B cell (primary cell): Measurements from ENCODE around the gene FHIP1B. TPM values are rescaled to one million over a fixed set of nuclear protein-coding genes. Genes with fewer than 3 reads are reported as not detected.

Source experiments
- ATAC-seq: fragments of 200-7000 bp; cut with Tn5 transposase; one replicate; pipeline ENCODE4 v1.10.0; 2021; ENCODE audit warnings: low read depth, mild to moderate bottlenecking, moderate number of reproducible peaks, moderate library complexity
- CTCF ChIA-PET: fragments of 350-600 bp; sonication (Branson Sonifier 250); formaldehyde crosslinking; loops from one replicate; lab custom pipeline; 2021; ENCODE audit warnings: antibody characterized with exemption, inconsistent platforms; lab: Charles Lee
- POLR2A ChIA-PET: fragments of 350-600 bp; sonication (Branson Sonifier 250); formaldehyde crosslinking; loops from one replicate; lab custom pipeline; 2021; ENCODE audit warnings: antibody characterized with exemption; lab: Charles Lee
- DNase-seq: peaks from one replicate; pipeline ENCODE4 v3.0.0; 2013
- H2AFZ ChIP-seq: 2 replicates; pipeline ENCODE4 v1.6.1; 2012; ENCODE audit warnings: mild to moderate bottlenecking, low read depth, low read length; ENCODE audit not compliant: insufficient read depth, poor library complexity, severe bottlenecking
- H3K27ac ChIP-seq, 2 donors: 1 replicate in 1 of 2; 2 replicates in 1 of 2; pipeline ENCODE4 v1.5.1; 2012 to 2013; ENCODE audit warnings: low read length in 2 of 2, mild to moderate bottlenecking in 2 of 2, moderate library complexity in 1 of 2
- H3K27me3 ChIP-seq, 4 experiments: fragments of 200-600 bp in 1 of 4; sonication (generic) in 1 of 4; replicated peaks in 1 of 4; 1 replicate in 2 of 4; 2 replicates in 2 of 4; pipeline versions ENCODE4 v1.6.1 to v1.7.0; 2013 to 2016; ENCODE audit warnings: low read length in 3 of 4, mild to moderate bottlenecking in 2 of 4, mixed read lengths in 1 of 4, moderate library complexity in 1 of 4; ENCODE audit not compliant: insufficient read depth in 4 of 4, control insufficient read depth in 3 of 4; ENCODE audit errors: control extremely low read depth in 1 of 4
- H3K36me3 ChIP-seq, 2 experiments: replicated peaks in 1 of 2; 1 replicate in 1 of 2; 2 replicates in 1 of 2; pipeline versions ENCODE4 v1.6.1 to v1.7.1; 2013; ENCODE audit warnings: low read length in 1 of 2; ENCODE audit not compliant: insufficient read depth in 2 of 2, control insufficient read depth in 1 of 2; ENCODE audit errors: control extremely low read depth in 1 of 2, extremely low read depth in 1 of 2
- H3K4me1 ChIP-seq, 2 donors: fragments of 200-600 bp in 1 of 2; sonication (generic) in 1 of 2; 1 replicate in 1 of 2; 2 replicates in 1 of 2; pipeline versions ENCODE4 v1.5.1 to v1.6.1; 2013 to 2017; ENCODE audit warnings: low read length in 2 of 2; ENCODE audit not compliant: control insufficient read depth in 2 of 2, insufficient read depth in 2 of 2
- H3K4me2 ChIP-seq: replicated peaks from 2 replicates; pipeline ENCODE3; 2012; ENCODE audit warnings: mild to moderate bottlenecking, low read depth, low read length; ENCODE audit not compliant: poor library complexity, severe bottlenecking
- H3K4me3 ChIP-seq, 5 experiments: fragments of 200-600 bp in 1 of 5; sonication (generic) in 1 of 5; 1 replicate in 3 of 5; 2 replicates in 2 of 5; pipeline versions ENCODE4 v1.5.1 to v1.7.0; 2011 to 2016; ENCODE audit warnings: low read length in 4 of 5, mild to moderate bottlenecking in 4 of 5, low read depth in 2 of 5, control low read depth in 1 of 5, moderate library complexity in 1 of 5; ENCODE audit not compliant: insufficient read depth in 1 of 5; ENCODE audit errors: control extremely low read depth in 1 of 5, extremely low read depth in 1 of 5
- H3K79me2 ChIP-seq: fragments of 200-600 bp; sonication (generic); one replicate; pipeline ENCODE4 v1.6.0; 2016; ENCODE audit warnings: low read length; ENCODE audit not compliant: control insufficient read depth, insufficient read depth
- H3K9ac ChIP-seq: fragments of 200-600 bp; sonication (generic); 2 replicates; pipeline ENCODE4 v1.6.1; 2017; ENCODE audit warnings: mild to moderate bottlenecking, low read length, moderate library complexity
- H3K9me3 ChIP-seq, 3 donors: one replicate each; pipeline versions ENCODE4 v1.6.1 to v1.7.1; 2013; ENCODE audit warnings: low read length in 2 of 3; ENCODE audit not compliant: control insufficient read depth in 2 of 3, insufficient read depth in 1 of 3; ENCODE audit errors: control extremely low read depth in 1 of 3
- H4K20me1 ChIP-seq: 2 replicates; pipeline ENCODE4 v1.6.0; 2012; ENCODE audit warnings: mild to moderate bottlenecking, low read length; ENCODE audit not compliant: insufficient read depth, control insufficient read depth, poor library complexity, severe bottlenecking
- H3K27ac Mint-ChIP-seq: one replicate; pipeline ENCODE4 v1.8.0; 2021; ENCODE audit warnings: mixed read lengths
- H3K27me3 Mint-ChIP-seq: one replicate; pipeline ENCODE4 v1.8.0; 2021; ENCODE audit warnings: mixed read lengths
- H3K4me1 Mint-ChIP-seq: one replicate; pipeline ENCODE4 v1.8.0; 2021; ENCODE audit warnings: mixed read lengths
- H3K4me3 Mint-ChIP-seq: one replicate; pipeline ENCODE4 v1.8.0; 2021; ENCODE audit warnings: mixed read lengths
- H3K9me3 Mint-ChIP-seq: one replicate; pipeline ENCODE4 v1.8.0; 2022; ENCODE audit warnings: mixed read lengths; ENCODE audit not compliant: insufficient read depth
- EZH2 ChIP-seq: IDR thresholded peaks from 2 replicates; pipeline ENCODE4 v1.6.1; 2012; ENCODE audit warnings: borderline replicate concordance, low read depth, mild to moderate bottlenecking, moderate library complexity, low read length; ENCODE audit not compliant: insufficient read depth, poor library complexity, severe bottlenecking
- WGBS: methylation state at CpG from one replicate; pipeline ENCODE4 v1.1.5; 2013; ENCODE audit warnings: missing lambda C conversion rate; ENCODE audit not compliant: insufficient coverage; 5-methylcytosine and 5-hydroxymethylcytosine counted together
- intact Hi-C: fragments of 100-400 bp; cut with micrococcal nuclease; formaldehyde crosslinking; loops from one replicate; pipeline ENCODE4 v1.10.0; 2022
- polyA plus RNA-seq: library from polyadenylated mRNA; depleted of rRNA; stranded (reverse); fragments of >200 nt; gene quantifications from 2 replicates; pipeline ENCODE4 v1.2.3, GENCODE V29; 2012
- total RNA-seq, 2 donors: library from RNA; stranded (reverse); fragments of 120-200 nt in 1 of 2; gene quantifications; 1 replicate in 1 of 2; 2 replicates in 1 of 2; pipeline versions ENCODE4 v1.2.3 to v1.2.4, GENCODE V29; 2013 to 2022
- TF ChIP-seq, protein P1 (sequence below): fragments of 200-600 bp; IDR thresholded peaks from one replicate; pipeline ENCODE4 v1.8.0; 2022; ENCODE audit warnings: antibody characterized with exemption, mild to moderate bottlenecking

FHIP1B gene
- total and polyA plus RNA-seq, 2 donors (not counting 1 experiment from before 2014, with no cell fraction given): 37.1 to 44.1 TPM

DNA sequence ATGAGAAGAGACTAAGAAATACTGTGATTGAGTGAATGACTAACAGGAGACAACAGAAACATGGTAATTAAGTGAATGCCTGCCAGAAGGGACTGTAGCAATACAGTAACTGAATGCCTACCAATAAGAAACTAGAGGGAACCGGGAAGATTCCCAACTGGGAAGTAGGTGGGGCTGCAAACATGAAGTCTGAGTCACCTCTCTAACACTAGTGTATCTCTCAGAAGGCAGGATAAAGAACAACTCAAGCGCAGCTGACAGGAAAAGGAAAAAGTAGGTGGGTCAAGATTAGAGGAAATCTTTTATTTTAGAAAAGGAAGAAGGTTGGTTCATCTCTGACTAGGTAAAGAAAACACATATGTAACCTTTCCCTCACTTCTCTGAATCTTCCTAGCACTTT, 15.1 kb downstream of the FHIP1B start:
- no peak overlapping the region for H2AFZ ChIP-seq
- no peak overlapping the region for H3K4me3 ChIP-seq
- H3K27ac Mint-ChIP-seq: no peak overlapping the region
- H3K4me3 Mint-ChIP-seq: no peak overlapping the region
- peaks cover 4 to 86% of the 10 kb centered on the region in 2 experiments for H3K36me3 ChIP-seq
- H3K4me1 Mint-ChIP-seq: no peaks in the 10 kb centered on the region
- H3K9ac ChIP-seq: no peak overlapping the region
- no peaks in the 10 kb centered on the region for H4K20me1 ChIP-seq
- no peak for DNase-seq
- H3K9me3 Mint-ChIP-seq: no peaks in the 10 kb centered on the region
- ChIA-PET POLR2A (no interaction called here), CTCF (no interaction called here)
- no peaks in the 10 kb centered on the region for H3K79me2 ChIP-seq
- no peaks in the 10 kb centered on the region for H3K9me3 ChIP-seq
- H3K4me2 ChIP-seq: no peak overlapping the region
- no peaks in the 10 kb centered on the region for H3K27me3 ChIP-seq
- no peaks in the 10 kb centered on the region for H3K27me3 Mint-ChIP-seq
- H3K27ac ChIP-seq: no peak overlapping the region
- TF ChIP-seq, protein P1, sequence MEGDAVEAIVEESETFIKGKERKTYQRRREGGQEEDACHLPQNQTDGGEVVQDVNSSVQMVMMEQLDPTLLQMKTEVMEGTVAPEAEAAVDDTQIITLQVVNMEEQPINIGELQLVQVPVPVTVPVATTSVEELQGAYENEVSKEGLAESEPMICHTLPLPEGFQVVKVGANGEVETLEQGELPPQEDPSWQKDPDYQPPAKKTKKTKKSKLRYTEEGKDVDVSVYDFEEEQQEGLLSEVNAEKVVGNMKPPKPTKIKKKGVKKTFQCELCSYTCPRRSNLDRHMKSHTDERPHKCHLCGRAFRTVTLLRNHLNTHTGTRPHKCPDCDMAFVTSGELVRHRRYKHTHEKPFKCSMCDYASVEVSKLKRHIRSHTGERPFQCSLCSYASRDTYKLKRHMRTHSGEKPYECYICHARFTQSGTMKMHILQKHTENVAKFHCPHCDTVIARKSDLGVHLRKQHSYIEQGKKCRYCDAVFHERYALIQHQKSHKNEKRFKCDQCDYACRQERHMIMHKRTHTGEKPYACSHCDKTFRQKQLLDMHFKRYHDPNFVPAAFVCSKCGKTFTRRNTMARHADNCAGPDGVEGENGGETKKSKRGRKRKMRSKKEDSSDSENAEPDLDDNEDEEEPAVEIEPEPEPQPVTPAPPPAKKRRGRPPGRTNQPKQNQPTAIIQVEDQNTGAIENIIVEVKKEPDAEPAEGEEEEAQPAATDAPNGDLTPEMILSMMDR: no peak
- TF ChIP-seq EZH2: no peak
- intact Hi-C loops: no loop called here
- ATAC-seq: no peak
- no peaks in the 10 kb centered on the region for H3K4me1 ChIP-seq
- no CpG with 5 or more reads among the region's 2 CpGs for WGBS

DNA sequence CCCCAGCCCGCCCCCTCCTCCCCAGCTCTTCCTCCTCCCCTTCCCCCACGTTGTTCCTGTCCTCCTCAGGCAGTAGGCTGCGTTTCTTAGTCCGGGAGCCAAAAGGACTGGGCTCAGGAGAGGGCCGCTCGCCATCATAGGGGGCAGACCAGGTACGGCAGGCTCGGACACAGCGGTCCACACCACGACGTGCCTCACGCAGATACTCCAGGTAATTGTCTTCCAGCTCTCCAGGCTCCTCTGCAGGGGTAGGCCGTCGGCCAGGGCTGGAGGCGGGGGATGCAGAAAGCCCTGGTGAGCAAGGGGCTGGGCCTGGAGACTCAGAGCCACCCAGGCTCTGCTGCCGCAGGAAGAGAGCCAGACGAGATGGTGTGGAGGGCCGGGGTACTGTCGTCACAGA, 16.7 kb downstream of the FHIP1B start:
- Histone ChIP-seq H3K4me2 (no peak overlapping the region), H3K27me3 (no peaks in the 10 kb centered on the region), H3K4me1 (no peaks in the 10 kb centered on the region), H3K79me2 (no peaks in the 10 kb centered on the region), H3K9ac (no peak overlapping the region), H3K9me3 (no peaks in the 10 kb centered on the region), H2AFZ (no peak overlapping the region), H4K20me1 (no peaks in the 10 kb centered on the region), H3K4me3 (no peak overlapping the region), H3K27ac (no peak overlapping the region), H3K36me3 (peaks cover 4 to 80% of the 10 kb centered on the region in 2 experiments)
- no peak for DNase-seq
- no peak for TF ChIP-seq EZH2
- TF ChIP-seq, protein P1: no peak
- Mint-ChIP-seq H3K27ac (no peak overlapping the region), H3K4me1 (no peaks in the 10 kb centered on the region), H3K9me3 (no peaks in the 10 kb centered on the region), H3K4me3 (no peak overlapping the region), H3K27me3 (no peaks in the 10 kb centered on the region)
- intact Hi-C loops: no loop called here
- no peak for ATAC-seq
- WGBS: 93% methylated on average over 18 of the region's 19 CpGs
- CTCF ChIA-PET: no interaction called here
- POLR2A ChIA-PET: no interaction called here
